ENCODE results near the gene PTX4.

GRCh38 chr16:1509307-1510221 is 20.8 kb upstream of the PTX4 start:
- TF ChIP-seq POLR2A (IDR thresholded peaks at IDR 0.05) (no peak), POLR2AphosphoS5 (IDR thresholded peaks at IDR 0.05; ENCODE audit: insufficient read depth in 1 of 2, low read depth in 1 of 2) (peak in 1 of 2 donors; percentile 35)
- TF ChIP-seq, protein P1, sequence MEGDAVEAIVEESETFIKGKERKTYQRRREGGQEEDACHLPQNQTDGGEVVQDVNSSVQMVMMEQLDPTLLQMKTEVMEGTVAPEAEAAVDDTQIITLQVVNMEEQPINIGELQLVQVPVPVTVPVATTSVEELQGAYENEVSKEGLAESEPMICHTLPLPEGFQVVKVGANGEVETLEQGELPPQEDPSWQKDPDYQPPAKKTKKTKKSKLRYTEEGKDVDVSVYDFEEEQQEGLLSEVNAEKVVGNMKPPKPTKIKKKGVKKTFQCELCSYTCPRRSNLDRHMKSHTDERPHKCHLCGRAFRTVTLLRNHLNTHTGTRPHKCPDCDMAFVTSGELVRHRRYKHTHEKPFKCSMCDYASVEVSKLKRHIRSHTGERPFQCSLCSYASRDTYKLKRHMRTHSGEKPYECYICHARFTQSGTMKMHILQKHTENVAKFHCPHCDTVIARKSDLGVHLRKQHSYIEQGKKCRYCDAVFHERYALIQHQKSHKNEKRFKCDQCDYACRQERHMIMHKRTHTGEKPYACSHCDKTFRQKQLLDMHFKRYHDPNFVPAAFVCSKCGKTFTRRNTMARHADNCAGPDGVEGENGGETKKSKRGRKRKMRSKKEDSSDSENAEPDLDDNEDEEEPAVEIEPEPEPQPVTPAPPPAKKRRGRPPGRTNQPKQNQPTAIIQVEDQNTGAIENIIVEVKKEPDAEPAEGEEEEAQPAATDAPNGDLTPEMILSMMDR (IDR thresholded peaks at IDR 0.05): no peak
